ENCODE data around the gene TMEM179.
A peak's percentile ranks its signal among the peaks of the same experiment; 100 is the strongest.
"Not testable (repeated sequence)": the region's sequence is repeated elsewhere in the genome, so short reads cannot be mapped to it uniquely, and the experiment has no call there.

The TMEM179 gene

DNA sequence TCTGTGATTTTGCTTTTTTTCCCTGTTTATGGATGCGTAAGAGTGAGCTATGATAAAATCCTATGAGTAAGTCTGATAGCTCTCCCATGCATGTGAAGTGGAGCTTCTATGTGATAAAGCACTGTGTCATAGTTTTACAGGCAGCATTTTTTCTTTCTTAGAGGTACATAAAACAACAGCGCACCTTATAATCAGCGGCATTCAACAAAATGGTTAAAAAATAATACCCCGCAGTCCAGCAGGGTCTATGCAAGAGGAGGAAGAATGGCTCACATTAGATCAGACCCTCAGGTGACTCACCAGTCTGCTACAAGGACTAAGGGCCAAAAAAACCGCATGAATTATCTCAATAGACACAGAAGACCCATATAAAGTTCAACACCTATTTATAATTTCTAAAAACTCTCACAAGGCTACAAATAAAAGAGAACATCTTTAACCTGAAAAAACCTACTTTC is 33.0 kb upstream of the TMEM179 start:
- no peak for DNase-seq

- not testable (repeated sequence) for DNase-seq
Measured at GRCh38 chr14:104636846-104637545, 32.4 kb upstream of the TMEM179 start.

GRCh38 chr14:104636131-104636530 is 31.6 kb upstream of the TMEM179 start:
- DNase-seq = no peak

- no peak for DNase-seq
Measured at GRCh38 chr14:104635717-104636116, 31.1 kb upstream of the TMEM179 start.

DNA sequence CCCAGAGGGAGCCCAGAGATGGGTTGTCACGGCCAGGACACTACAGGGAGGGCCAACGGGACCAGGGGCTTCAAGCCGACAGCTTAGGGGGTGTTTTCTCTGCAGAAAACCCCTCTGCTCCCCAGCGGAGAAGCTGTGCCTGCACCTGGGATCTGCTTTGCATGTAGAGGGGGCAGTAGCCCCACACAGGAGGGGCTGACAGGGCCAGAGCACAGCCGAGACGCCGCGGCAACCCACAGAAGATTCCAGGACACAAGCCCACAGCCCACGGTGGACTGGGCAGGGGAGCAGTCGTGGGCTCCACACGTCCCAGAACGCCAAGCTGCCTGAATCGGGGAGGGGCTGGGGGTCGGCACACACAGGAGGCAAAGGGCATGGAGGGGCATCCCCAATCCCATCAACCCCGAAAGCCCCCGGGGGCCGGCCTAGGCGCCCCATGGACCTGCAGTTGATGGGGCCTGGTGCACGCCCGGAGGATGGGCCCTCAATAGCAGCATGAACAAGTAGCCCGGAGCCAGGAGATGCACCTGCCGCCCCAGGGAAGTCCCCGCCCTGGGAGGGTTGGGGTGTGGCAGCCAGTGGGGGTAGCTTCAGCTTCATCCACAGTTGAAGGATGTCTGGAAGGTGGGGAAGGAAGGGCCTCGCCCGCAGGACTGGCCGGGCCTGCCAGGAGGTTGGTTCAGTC is 30.5 kb upstream of the TMEM179 start:
- no peak for DNase-seq

- DNase-seq = no peak
Measured at GRCh38 chr14:104634138-104634760, 29.7 kb upstream of the TMEM179 start.

DNA sequence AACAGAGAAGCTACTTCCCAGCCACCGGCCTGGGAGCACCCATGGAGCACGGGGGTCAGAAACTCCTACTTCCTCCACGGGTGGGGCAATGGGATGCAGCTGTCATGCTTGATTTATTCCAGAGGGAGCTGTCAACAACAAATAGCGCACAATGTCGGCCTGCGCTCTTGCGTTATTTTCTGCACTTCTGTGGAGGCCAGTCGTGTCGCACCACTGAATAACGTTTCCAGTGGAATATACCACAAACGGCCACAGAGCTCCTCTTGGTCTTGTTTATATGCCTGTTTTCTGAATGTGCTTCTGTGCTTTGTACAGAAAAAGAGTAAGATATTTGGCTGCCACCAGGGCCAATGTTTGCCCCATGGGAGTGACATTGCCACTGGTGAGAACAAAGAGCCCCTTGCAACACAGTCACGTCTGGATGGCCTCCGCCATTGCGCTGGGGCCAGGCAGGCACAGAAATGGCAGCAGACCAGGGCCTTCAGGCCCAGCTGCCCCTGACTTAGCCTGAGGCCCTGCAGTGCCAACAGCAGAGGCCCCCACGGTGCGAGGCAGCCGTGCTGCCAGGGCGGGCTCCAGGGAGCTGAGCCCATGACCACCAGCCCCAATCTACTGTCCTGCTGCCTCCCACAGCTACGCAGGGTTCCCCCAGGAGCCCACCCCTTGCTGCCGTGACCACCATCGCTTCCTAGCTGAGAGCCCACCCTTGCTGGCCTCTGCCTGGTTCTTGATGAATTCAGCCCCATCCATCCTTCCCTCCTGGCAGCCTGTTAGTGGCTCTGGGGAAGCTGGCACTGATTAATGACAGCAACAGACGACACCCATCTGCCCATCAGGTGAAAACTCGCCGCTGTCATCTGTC is 28.9 kb upstream of the TMEM179 start:
- no peak for DNase-seq

- DNase-seq = no peak
Measured at GRCh38 chr14:104632781-104633180, 28.2 kb upstream of the TMEM179 start.

DNA sequence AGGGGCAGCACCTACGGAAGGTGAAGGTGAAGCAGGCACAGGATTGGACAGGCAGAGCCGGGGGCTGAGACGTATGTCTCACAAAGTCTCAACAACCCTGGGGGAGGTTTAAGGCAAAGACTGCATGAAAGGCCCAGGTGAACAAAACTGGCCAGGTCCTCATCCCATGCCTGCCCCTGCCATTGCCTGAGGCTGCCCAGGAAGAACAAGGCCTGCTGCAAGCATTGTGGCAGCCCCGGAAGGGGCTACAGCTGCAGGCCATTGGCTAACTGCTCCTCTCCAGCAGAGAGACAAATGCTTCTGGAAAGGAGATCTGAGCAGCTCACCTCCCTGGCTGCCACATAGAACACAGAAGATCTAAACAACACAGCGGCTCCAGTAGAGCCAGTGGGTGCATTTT is 20.4 kb upstream of the TMEM179 start:
- no peak for DNase-seq

DNA sequence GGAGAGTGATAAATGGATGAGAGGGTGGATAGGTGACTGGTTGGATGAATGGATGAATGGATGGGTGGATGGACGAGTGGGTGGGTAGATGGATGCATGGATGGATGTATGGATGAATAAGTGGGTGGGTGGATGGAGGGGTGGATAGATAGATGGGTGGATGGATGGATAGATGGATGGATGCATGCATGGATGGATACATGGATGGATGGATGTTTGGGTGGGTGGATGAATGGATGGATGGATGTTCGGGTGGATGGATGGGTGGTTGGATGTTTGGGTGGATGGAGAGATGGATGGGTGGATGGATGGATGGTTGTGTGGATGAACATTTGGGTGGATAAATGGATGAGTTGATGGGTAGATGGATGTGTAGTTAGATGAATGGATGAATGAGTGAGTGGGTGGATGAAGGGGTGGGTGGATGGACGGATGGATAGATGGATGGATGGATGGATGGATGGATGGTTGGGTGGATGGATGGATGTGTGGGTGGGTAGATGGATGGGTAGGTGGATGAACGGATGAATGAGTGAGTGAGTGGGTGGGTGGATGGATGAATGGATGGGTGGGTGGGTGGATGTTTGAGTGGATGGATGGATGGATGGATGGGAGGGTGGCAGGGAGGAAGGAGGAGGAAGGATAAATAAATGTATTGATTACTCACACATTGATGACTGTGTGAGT is 9.7 kb upstream of the TMEM179 start:
- no peak for DNase-seq

- no peak for DNase-seq
Measured at GRCh38 chr14:104611881-104612280, 7.3 kb upstream of the TMEM179 start.

- DNase-seq = no peak
Measured at GRCh38 chr14:104610749-104611310, 6.3 kb upstream of the TMEM179 start.

DNA sequence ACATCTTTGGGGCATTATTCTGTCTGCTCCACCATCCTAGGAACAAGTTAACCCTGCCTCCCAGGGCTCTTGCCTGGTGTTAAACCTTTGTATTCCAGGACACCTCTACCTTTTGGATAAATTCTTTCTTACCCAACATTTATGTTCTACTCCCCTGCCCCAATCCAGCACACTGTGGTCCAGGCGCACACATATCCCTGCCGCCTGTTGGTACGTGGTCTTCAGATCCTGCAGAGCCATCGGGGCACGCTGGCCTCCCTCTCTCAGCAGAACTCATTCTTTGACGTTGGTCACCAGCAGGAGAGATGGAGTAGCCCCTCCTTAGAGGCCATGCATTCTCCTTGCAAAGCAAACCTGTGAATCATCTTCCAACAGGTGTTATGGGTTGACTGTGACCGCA is 5.1 kb upstream of the TMEM179 start:
- DNase-seq = no peak

GRCh38 chr14:104603711-104604401 is 716 bp downstream of the TMEM179 start:
- DNase-seq = peak; percentile 71

DNA sequence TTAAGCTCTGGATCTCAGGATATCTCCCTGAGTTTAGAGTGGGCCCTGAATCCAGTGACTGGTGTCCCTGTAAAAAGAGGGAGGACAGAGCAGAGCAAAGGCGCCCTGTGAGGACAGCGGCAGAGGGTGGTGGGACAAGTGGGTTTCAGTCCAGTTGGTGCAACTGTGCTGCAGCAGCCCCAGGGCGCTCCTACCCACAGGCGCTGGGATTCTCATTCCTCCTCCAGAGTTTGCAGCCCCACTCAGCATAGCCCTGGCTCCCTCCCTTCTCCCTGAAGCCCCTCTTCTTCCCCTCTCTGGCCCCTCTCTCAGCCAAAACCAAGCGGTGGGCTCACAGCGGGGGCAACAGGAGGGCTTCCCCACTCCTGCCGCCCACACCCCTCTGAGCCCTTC is 1.6 kb downstream of the TMEM179 start:
- DNase-seq = no peak

DNA sequence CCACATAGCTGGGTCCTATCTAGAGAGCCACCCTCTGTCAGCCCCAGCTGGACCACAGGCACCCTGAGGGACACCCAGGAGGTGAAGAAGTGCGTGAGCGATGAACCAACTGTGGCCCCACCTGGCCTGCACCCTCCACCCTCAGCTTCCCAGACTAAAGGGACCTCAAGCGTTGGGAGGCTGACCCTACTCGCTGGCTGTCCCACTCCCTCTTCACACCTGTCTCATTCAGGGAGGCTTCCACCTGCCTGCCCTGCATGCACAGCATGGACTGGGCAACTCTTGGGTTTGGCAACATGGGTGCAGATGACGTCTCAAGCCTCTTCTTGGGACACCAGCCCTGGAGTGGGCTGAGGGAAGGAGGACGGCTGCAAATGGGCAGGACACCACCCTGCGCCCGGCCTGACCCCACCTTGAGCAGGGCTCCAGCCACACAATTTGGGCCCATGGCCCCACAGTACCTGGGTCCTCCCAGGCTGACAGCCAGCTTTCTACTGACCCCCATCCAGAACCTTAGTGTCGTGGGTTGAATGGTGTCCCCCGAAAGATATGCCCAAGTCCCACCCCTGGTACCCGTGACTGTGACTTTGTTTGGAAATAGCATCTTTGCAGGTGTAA is 2.1 kb downstream of the TMEM179 start:
- DNase-seq = no peak

- DNase-seq = peak; percentile 82
Measured at GRCh38 chr14:104601786-104602185, 2.8 kb downstream of the TMEM179 start.

DNA sequence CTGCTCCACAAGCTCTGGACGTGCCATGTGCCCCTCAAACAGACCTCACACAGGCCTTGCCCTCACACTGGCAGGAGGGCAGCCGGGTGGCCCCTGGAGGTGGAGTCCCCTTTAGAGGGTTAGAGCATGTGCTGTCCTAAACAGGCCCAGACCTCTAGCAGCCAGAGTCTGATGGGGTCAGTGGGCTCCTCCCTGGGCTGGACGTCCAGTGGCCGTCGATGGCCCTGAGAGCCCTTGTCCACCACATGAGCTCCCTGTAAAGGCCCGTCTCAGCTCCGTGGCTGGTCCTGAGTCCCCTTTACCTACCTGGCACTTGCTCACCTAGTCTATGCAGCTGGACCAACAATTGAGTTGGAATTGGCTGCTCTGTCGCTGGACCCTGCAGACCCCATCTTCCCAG is 3.8 kb downstream of the TMEM179 start:
- DNase-seq = no peak

GRCh38 chr14:104600141-104600643 is 4.4 kb downstream of the TMEM179 start:
- peak; percentile 33 for DNase-seq

- no peak for DNase-seq
Measured at GRCh38 chr14:104599446-104599845, 5.1 kb downstream of the TMEM179 start.

DNA sequence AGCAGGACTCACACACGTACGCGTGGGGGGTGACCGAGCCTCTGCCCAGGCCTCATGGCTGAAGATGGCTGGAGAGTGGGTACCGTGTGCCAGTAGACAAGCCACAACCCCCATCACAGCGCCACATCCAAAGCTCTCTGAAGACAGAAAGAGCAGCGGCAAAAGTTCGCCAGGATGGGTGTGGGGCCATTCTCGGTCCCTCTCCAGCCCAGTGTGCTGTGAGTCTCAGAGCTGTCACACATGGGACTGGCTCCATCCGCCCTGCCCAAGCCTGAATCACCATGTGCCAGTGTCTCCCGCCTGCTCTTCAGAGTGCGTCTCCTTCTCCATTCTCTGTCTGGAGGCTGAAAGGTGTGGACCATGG is 5.7 kb downstream of the TMEM179 start:
- DNase-seq = no peak
